ENCODE data around the gene MACROD2. TPM values are rescaled to one million over a fixed set of nuclear protein-coding genes. Genes with fewer than 3 reads are reported as not detected.
A peak's percentile ranks its signal among the peaks of the same experiment; 100 is the strongest.

MACROD2 gene
- total and polyA plus RNA-seq, 4 donors, result 13.0 to 67.1 (median 20.7) TPM

- no peak for TF ChIP-seq CTCF (IDR thresholded peaks at IDR 0.05; ENCODE audit: control extremely low read depth, extremely low read depth)
- Histone ChIP-seq H3K27me3 (ENCODE audit: control insufficient read depth in 3 of 3, insufficient read depth in 3 of 3, low read length in 2 of 3) (no peaks in the 10 kb centered on the region), H3K4me1 (ENCODE audit: control insufficient read depth in 5 of 5, insufficient read depth in 5 of 5, low read length in 5 of 5) (peaks cover 0 to 2% (median 0%) of the 10 kb centered on the region in 5 donors), H3K9ac (ENCODE audit: insufficient read depth in 1 of 2, low read length in 2 of 2) (no peak overlapping the region), H3K4me3 (no peak overlapping the region), H3K27ac (ENCODE audit: low read depth in 1 of 2, low read length in 1 of 2) (no peak overlapping the region), H3K36me3 (ENCODE audit: control insufficient read depth in 4 of 4, insufficient read depth in 4 of 4, low read length in 4 of 4) (no peaks in the 10 kb centered on the region), H3K9me3 (ENCODE audit: control insufficient read depth in 4 of 4, insufficient read depth in 3 of 4, low read length in 3 of 4) (no peaks in the 10 kb centered on the region)
- WGBS, 2 donors, result 64 to 78% methylated on average over 3 of the region's 3 CpGs
- ATAC-seq (ENCODE audit: insufficient read depth, low FRiP score), result no peak
- DNase-seq, result no peak
Measured at GRCh38 chr20:15905661-15906060, 1910.3 kb downstream of the MACROD2 start.

- H3K9me3 ChIP-seq (ENCODE audit: control insufficient read depth in 4 of 4, insufficient read depth in 3 of 4, low read length in 3 of 4), result peaks cover 0 to 2% (median 0%) of the 10 kb centered on the region in 4 donors
- WGBS, 2 donors, result 95% methylated on average over 2 of the region's 2 CpGs
- H3K27me3 ChIP-seq (ENCODE audit: control insufficient read depth in 3 of 3, insufficient read depth in 3 of 3, low read length in 2 of 3), result no peaks in the 10 kb centered on the region
- H3K9ac ChIP-seq (ENCODE audit: insufficient read depth in 1 of 2, low read length in 2 of 2), result no peak overlapping the region
- no peak overlapping the region for H3K27ac ChIP-seq (ENCODE audit: low read depth in 1 of 2, low read length in 1 of 2)
- no peak for TF ChIP-seq CTCF (IDR thresholded peaks at IDR 0.05; ENCODE audit: control extremely low read depth, extremely low read depth)
- H3K4me1 ChIP-seq (ENCODE audit: control insufficient read depth in 5 of 5, insufficient read depth in 5 of 5, low read length in 5 of 5), result peaks cover 0 to 13% (median 2%) of the 10 kb centered on the region in 5 donors
- DNase-seq (no peak), ATAC-seq (ENCODE audit: insufficient read depth, low FRiP score) (no peak)
- no peak overlapping the region for H3K4me3 ChIP-seq
- H3K36me3 ChIP-seq (ENCODE audit: control insufficient read depth in 4 of 4, insufficient read depth in 4 of 4, low read length in 4 of 4), result no peaks in the 10 kb centered on the region
Measured at GRCh38 chr20:15909995-15910394, 1914.7 kb downstream of the MACROD2 start.

GRCh38 chr20:15911581-15911980 lies 1916.3 kb downstream of the MACROD2 start:
- WGBS, 2 donors, result 71 to 77% methylated on average over 7 of the region's 7 CpGs
- ATAC-seq (ENCODE audit: insufficient read depth, low FRiP score), result no peak
- peak in 2 of 3 donors; percentile 33 to 48 for DNase-seq
- Histone ChIP-seq H3K27ac (ENCODE audit: low read depth in 1 of 2, low read length in 1 of 2) (no peak overlapping the region), H3K36me3 (ENCODE audit: control insufficient read depth in 4 of 4, insufficient read depth in 4 of 4, low read length in 4 of 4) (no peaks in the 10 kb centered on the region), H3K4me1 (ENCODE audit: control insufficient read depth in 5 of 5, insufficient read depth in 5 of 5, low read length in 5 of 5) (peaks cover 0 to 13% (median 0%) of the 10 kb centered on the region in 5 donors), H3K9me3 (ENCODE audit: control insufficient read depth in 4 of 4, insufficient read depth in 3 of 4, low read length in 3 of 4) (peaks cover 0 to 2% (median 0%) of the 10 kb centered on the region in 4 donors), H3K27me3 (ENCODE audit: control insufficient read depth in 3 of 3, insufficient read depth in 3 of 3, low read length in 2 of 3) (no peaks in the 10 kb centered on the region), H3K4me3 (no peak overlapping the region), H3K9ac (ENCODE audit: insufficient read depth in 1 of 2, low read length in 2 of 2) (no peak overlapping the region)
- no peak for TF ChIP-seq CTCF (IDR thresholded peaks at IDR 0.05; ENCODE audit: control extremely low read depth, extremely low read depth)

Data from lung (tissue), 12 donors.